Ishikawa (cell line): ENCODE data around the gene TMEM108.

ENCODE experiments used
- CEBPB ChIP-seq: IDR thresholded peaks from 2 replicates; pipeline ENCODE4 v1.6.1; 2012
- EP300 ChIP-seq: IDR thresholded peaks from 2 replicates; pipeline ENCODE4 v1.6.1; 2012; ENCODE audit warnings: borderline replicate concordance
- REST ChIP-seq: IDR thresholded peaks from 2 replicates; pipeline ENCODE4 v1.6.1; 2012; ENCODE audit warnings: low read depth, mild to moderate bottlenecking
- ZBTB7A ChIP-seq: IDR thresholded peaks from 2 replicates; pipeline ENCODE4 v1.6.1; 2012; ENCODE audit warnings: low read depth
- TF ChIP-seq, protein P1 (sequence below): IDR thresholded peaks from 2 replicates; pipeline ENCODE4 v1.6.1; 2012

GRCh38 chr3:133441867-133442270, 403.7 kb downstream of the TMEM108 start:
- TF ChIP-seq REST = no peak
- no peak for TF ChIP-seq CEBPB
- TF ChIP-seq ZBTB7A = no peak
- TF ChIP-seq EP300 = no peak
- TF ChIP-seq, protein P1, sequence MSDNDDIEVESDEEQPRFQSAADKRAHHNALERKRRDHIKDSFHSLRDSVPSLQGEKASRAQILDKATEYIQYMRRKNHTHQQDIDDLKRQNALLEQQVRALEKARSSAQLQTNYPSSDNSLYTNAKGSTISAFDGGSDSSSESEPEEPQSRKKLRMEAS = no peak
